ENCODE measurements around the gene SNX24. TPM values are rescaled to one million over a fixed set of nuclear protein-coding genes. Genes with fewer than 3 reads are reported as not detected.

Gene SNX24
- total RNA-seq, 1 experiment from 2014 or later = 13.9 TPM

DNA sequence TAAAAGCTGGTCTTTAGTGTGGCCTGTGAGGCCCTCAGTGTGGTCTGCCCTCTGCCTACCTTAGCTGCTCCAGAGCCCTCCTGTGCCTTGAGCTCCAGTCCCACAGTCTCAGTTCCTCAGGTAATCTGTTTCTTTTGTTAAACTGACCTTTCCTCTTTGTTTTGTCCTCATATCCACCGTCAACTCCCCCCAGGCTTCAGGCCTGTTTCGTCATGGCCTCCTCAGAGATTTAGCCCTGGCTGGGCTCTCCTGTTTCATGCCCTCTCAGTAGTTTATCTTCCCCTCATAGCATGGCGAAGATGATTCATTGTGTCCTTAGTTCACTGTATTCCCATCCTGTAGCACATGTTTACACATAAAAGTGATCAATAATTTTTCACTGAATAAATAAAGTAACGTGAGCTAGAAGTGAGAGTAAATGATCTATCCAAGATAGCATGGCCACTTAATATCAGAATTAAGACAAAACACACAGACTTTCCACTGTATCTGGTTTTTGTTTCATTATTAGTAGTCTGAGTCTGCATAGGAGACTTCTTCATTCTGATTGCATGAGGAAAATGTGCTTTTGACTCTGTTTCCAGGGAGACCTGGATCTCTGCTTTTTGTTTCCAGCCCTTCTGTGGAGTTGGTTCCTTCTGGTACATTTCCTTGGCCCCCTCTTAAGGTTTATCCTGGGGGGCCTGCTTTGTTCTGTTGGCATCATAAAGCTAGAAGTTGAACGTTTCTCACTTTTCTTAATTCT, 70.5 kb downstream of the SNX24 start:
- Histone ChIP-seq H3K9ac (ENCODE audit: extremely low read depth, insufficient read length, low read length) (no peak overlapping the region), H3K4me2 (ENCODE audit: insufficient read depth, insufficient read length, low read length) (no peak overlapping the region), H3K79me2 (ENCODE audit: insufficient read depth, low read length) (no peaks in the 10 kb centered on the region), H3K9me3 (ENCODE audit: control insufficient read depth, low read depth, low read length) (no peaks in the 10 kb centered on the region), H4K91ac (ENCODE audit: insufficient read length, low read depth, low read length) (no peak overlapping the region), H2BK15ac (ENCODE audit: low read depth, low read length) (no peak overlapping the region), H4K20me1 (ENCODE audit: control insufficient read depth, insufficient read depth, insufficient read length) (no peaks in the 10 kb centered on the region), H3K23me2 (ENCODE audit: insufficient read length, low read depth, low read length, poor library complexity, severe bottlenecking) (no peaks in the 10 kb centered on the region), H3K27me3 (ENCODE audit: insufficient read depth, low read length) (no peaks in the 10 kb centered on the region), H3K4me1 (ENCODE audit: insufficient read depth, low read length) (peaks cover 4% of the 10 kb centered on the region; the same call in 1 of the 2 replicates), H3K27ac (ENCODE audit: insufficient read length, low read depth, low read length) (no peak overlapping the region), H2BK120ac (ENCODE audit: low read depth, low read length, poor library complexity, severe bottlenecking) (no peak overlapping the region), H2BK20ac (ENCODE audit: low read depth, low read length, poor library complexity, severe bottlenecking) (no peak overlapping the region), H4K5ac (ENCODE audit: insufficient read length, low read depth, low read length) (no peak overlapping the region), H2BK12ac (ENCODE audit: insufficient read length, low read depth, low read length) (no peak overlapping the region), H4K8ac (replicated peaks; ENCODE audit: insufficient read length, low read depth, low read length) (no peak overlapping the region), H3K23ac (ENCODE audit: insufficient read length, low read depth, low read length) (no peak overlapping the region), H3K18ac (ENCODE audit: insufficient read length, low read depth, low read length) (no peak overlapping the region), H3K79me1 (ENCODE audit: insufficient read depth, low read depth, low read length, poor library complexity, severe bottlenecking) (no peaks in the 10 kb centered on the region), H3K4ac (ENCODE audit: low read depth, low read length) (no peak overlapping the region), H3K56ac (ENCODE audit: insufficient read length, low read depth, low read length) (no peak overlapping the region), H3T11ph (ENCODE audit: low read length) (no peak overlapping the region), H2BK5ac (ENCODE audit: insufficient read length, low read length) (no peak overlapping the region), H2AFZ (ENCODE audit: low read length) (no peak overlapping the region), H2AK5ac (ENCODE audit: insufficient read length, low read length) (no peak overlapping the region), H3K14ac (ENCODE audit: insufficient read depth, low read length) (no peak overlapping the region)
- Mint-ChIP-seq H3K27ac (peak overlapping the region; percentile 49 to 82 (median 81); a peak in 5 of 7 replicates), H3K4me1 (peaks cover 26 to 29% of the 10 kb centered on the region in 2 experiments), H3K36me3 (ENCODE audit: insufficient read depth in 1 of 3, low read depth in 3 of 3) (peaks cover 8 to 17% (median 17%) of the 10 kb centered on the region in 3 experiments; a peak in 6 of 7 replicates), H3K9me3 (peaks cover 18% of the 10 kb centered on the region in 2 experiments), H3K4me3 (no peak overlapping the region), H3K27me3 (ENCODE audit: low read depth) (no peaks in the 10 kb centered on the region)
- no peak for DNase-seq
- no CpG with 5 or more reads among the region's 5 CpGs for WGBS (ENCODE audit: extremely low coverage, insufficient read length, low lambda C conversion rate)
- TF ChIP-seq, protein P1, sequence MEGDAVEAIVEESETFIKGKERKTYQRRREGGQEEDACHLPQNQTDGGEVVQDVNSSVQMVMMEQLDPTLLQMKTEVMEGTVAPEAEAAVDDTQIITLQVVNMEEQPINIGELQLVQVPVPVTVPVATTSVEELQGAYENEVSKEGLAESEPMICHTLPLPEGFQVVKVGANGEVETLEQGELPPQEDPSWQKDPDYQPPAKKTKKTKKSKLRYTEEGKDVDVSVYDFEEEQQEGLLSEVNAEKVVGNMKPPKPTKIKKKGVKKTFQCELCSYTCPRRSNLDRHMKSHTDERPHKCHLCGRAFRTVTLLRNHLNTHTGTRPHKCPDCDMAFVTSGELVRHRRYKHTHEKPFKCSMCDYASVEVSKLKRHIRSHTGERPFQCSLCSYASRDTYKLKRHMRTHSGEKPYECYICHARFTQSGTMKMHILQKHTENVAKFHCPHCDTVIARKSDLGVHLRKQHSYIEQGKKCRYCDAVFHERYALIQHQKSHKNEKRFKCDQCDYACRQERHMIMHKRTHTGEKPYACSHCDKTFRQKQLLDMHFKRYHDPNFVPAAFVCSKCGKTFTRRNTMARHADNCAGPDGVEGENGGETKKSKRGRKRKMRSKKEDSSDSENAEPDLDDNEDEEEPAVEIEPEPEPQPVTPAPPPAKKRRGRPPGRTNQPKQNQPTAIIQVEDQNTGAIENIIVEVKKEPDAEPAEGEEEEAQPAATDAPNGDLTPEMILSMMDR (conservative IDR thresholded peaks at IDR 0.05) = no peak
